Hepatocyte (in vitro differentiated cells): ENCODE data around the gene TMEM17.

Experiments used
- CTCF ChIP-seq: fragments of 200-600 bp; sonication (generic); IDR thresholded peaks from 2 replicates; pipeline ENCODE4 v1.5.1; 2016; ENCODE audit warnings: antibody characterized with exemption, mild to moderate bottlenecking; ENCODE audit not compliant: poor library complexity
- EZH2 ChIP-seq: fragments of 200-600 bp; sonication (generic); IDR thresholded peaks from 2 replicates; pipeline ENCODE4 v1.6.1; 2016; ENCODE audit warnings: antibody characterized with exemption, mild to moderate bottlenecking, borderline replicate concordance
- EZH2phosphoT487 ChIP-seq: fragments of 200-600 bp; sonication (generic); IDR thresholded peaks from one replicate; pipeline ENCODE4 v1.6.1; 2018; ENCODE audit warnings: antibody characterized with exemption, mild to moderate bottlenecking, low read depth, moderate library complexity; ENCODE audit not compliant: unreplicated experiment, severe bottlenecking

GRCh38 chr2:62486439-62486765 lies 19.6 kb downstream of the TMEM17 start:
- TF ChIP-seq CTCF: no peak
- TF ChIP-seq EZH2: no peak
- TF ChIP-seq EZH2phosphoT487: no peak
